Immature natural killer cell (primary cell): ENCODE data around the gene ATP8B1. TPM values are rescaled to one million over a fixed set of nuclear protein-coding genes. Genes with fewer than 3 reads are reported as not detected.

ENCODE experiments used
- DNase-seq, 3 donors: peaks; one replicate each; pipeline ENCODE4 v3.0.0; 2022; ENCODE audit warnings: mixed read lengths in 1 of 3
- H3K27ac Mint-ChIP-seq, 6 donors: one replicate each; pipeline ENCODE4 v1.8.0; 2020; ENCODE audit warnings: mixed read lengths in 6 of 6, mild to moderate bottlenecking in 5 of 6, inconsistent platforms in 4 of 6, moderate library complexity in 3 of 6
- H3K27me3 Mint-ChIP-seq, 3 donors: one replicate each; pipeline ENCODE4 v1.8.0; 2020 to 2021; ENCODE audit warnings: low read depth in 3 of 3, mild to moderate bottlenecking in 3 of 3, mixed read lengths in 3 of 3, moderate library complexity in 3 of 3, inconsistent platforms in 1 of 3
- H3K36me3 Mint-ChIP-seq, 3 donors: one replicate each; pipeline ENCODE4 v1.8.0; 2020; ENCODE audit warnings: mixed read lengths in 3 of 3, inconsistent platforms in 2 of 3, mild to moderate bottlenecking in 2 of 3
- H3K4me1 Mint-ChIP-seq, 2 donors: one replicate each; pipeline ENCODE4 v1.8.0; 2020; ENCODE audit warnings: inconsistent platforms in 2 of 2, mild to moderate bottlenecking in 2 of 2, mixed read lengths in 2 of 2, moderate library complexity in 1 of 2
- H3K4me3 Mint-ChIP-seq, 5 donors: one replicate each; pipeline ENCODE4 v1.8.0; 2020; ENCODE audit warnings: mild to moderate bottlenecking in 5 of 5, mixed read lengths in 5 of 5, inconsistent platforms in 3 of 5, moderate library complexity in 3 of 5
- H3K9me3 Mint-ChIP-seq, 6 donors: one replicate each; pipeline ENCODE4 v1.8.0; 2020; ENCODE audit warnings: mild to moderate bottlenecking in 6 of 6, mixed read lengths in 6 of 6, inconsistent platforms in 4 of 6, moderate library complexity in 3 of 6
- polyA plus RNA-seq, 3 donors: library from polyadenylated mRNA; unstranded; fragments of 300-500 nt; fragmentation: Illumina TruSeq; gene quantifications; one replicate each; pipeline ENCODE4 v1.2.3, GENCODE V29; 2021

ATP8B1 gene
- polyA plus RNA-seq, 3 donors from 2014 or later = 0.55 TPM; not detected in 2

- H3K27me3 Mint-ChIP-seq = no peaks in the 10 kb centered on the region
- peaks cover 7 to 12% (median 10%) of the 10 kb centered on the region in 3 donors for H3K36me3 Mint-ChIP-seq
- H3K9me3 Mint-ChIP-seq = no peaks in the 10 kb centered on the region
- no peak overlapping the region for H3K4me3 Mint-ChIP-seq
- DNase-seq = no peak
- H3K27ac Mint-ChIP-seq = no peak overlapping the region
- peaks cover 6 to 17% of the 10 kb centered on the region in 2 donors for H3K4me1 Mint-ChIP-seq
Measured at GRCh38 chr18:57782049-57782448, 21.1 kb downstream of the ATP8B1 start.

- no peaks in the 10 kb centered on the region for H3K9me3 Mint-ChIP-seq
- no peaks in the 10 kb centered on the region for H3K27me3 Mint-ChIP-seq
- H3K27ac Mint-ChIP-seq = no peak overlapping the region
- DNase-seq = no peak
- peaks cover 7 to 10% (median 8%) of the 10 kb centered on the region in 3 donors for H3K36me3 Mint-ChIP-seq
- H3K4me1 Mint-ChIP-seq = peaks cover 17 to 29% of the 10 kb centered on the region in 2 donors
- no peak overlapping the region for H3K4me3 Mint-ChIP-seq
Measured at GRCh38 chr18:57780706-57781347, 22.3 kb downstream of the ATP8B1 start.

- no peak overlapping the region for H3K27ac Mint-ChIP-seq
- H3K36me3 Mint-ChIP-seq = peaks cover 7 to 10% (median 8%) of the 10 kb centered on the region in 3 donors
- no peaks in the 10 kb centered on the region for H3K27me3 Mint-ChIP-seq
- H3K9me3 Mint-ChIP-seq = no peaks in the 10 kb centered on the region
- H3K4me3 Mint-ChIP-seq = no peak overlapping the region
- H3K4me1 Mint-ChIP-seq = peaks cover 18 to 33% of the 10 kb centered on the region in 2 donors
- no peak for DNase-seq
Measured at GRCh38 chr18:57780318-57780705, 22.8 kb downstream of the ATP8B1 start.

GRCh38 chr18:57776767-57777166 is 26.3 kb downstream of the ATP8B1 start:
- H3K4me3 Mint-ChIP-seq = no peak overlapping the region
- H3K4me1 Mint-ChIP-seq = peaks cover 22 to 40% of the 10 kb centered on the region in 2 donors
- H3K27ac Mint-ChIP-seq = peak overlapping the region in 1 of 6 donors; percentile 21
- no peaks in the 10 kb centered on the region for H3K9me3 Mint-ChIP-seq
- DNase-seq = no peak
- peaks cover 0 to 7% (median 0%) of the 10 kb centered on the region in 3 donors for H3K36me3 Mint-ChIP-seq
- H3K27me3 Mint-ChIP-seq = peaks cover 0 to 4% (median 0%) of the 10 kb centered on the region in 3 donors

- Mint-ChIP-seq H3K4me1 (peaks cover 22 to 40% of the 10 kb centered on the region in 2 donors), H3K4me3 (peak overlapping the region in 4 of 5 donors; percentile 1 to 33 (median 8)), H3K9me3 (no peaks in the 10 kb centered on the region), H3K27ac (peak overlapping the region in 3 of 6 donors; percentile 21 to 58 (median 46)), H3K27me3 (peaks cover 0 to 4% (median 0%) of the 10 kb centered on the region in 3 donors), H3K36me3 (peaks cover 0 to 4% (median 0%) of the 10 kb centered on the region in 3 donors)
- DNase-seq = peak in 1 of 3 donors; percentile 9
Measured at GRCh38 chr18:57776354-57776753, 26.8 kb downstream of the ATP8B1 start.

GRCh38 chr18:57775937-57776336 is 27.2 kb downstream of the ATP8B1 start:
- H3K27ac Mint-ChIP-seq = peak overlapping the region in 3 of 6 donors; percentile 21 to 58 (median 46)
- peaks cover 0 to 4% (median 0%) of the 10 kb centered on the region in 3 donors for H3K36me3 Mint-ChIP-seq
- no peak for DNase-seq

GRCh38 chr18:57772387-57772799 is 30.7 kb downstream of the ATP8B1 start:
- no peak overlapping the region for H3K4me3 Mint-ChIP-seq
- H3K4me1 Mint-ChIP-seq = peaks cover 17 to 26% of the 10 kb centered on the region in 2 donors
- no peaks in the 10 kb centered on the region for H3K9me3 Mint-ChIP-seq
- H3K27me3 Mint-ChIP-seq = peaks cover 0 to 4% (median 0%) of the 10 kb centered on the region in 3 donors
- no peak for DNase-seq
- H3K27ac Mint-ChIP-seq = peak overlapping the region in 1 of 6 donors; percentile 36
- H3K36me3 Mint-ChIP-seq = no peaks in the 10 kb centered on the region

More at GRCh38 chr18:57775937-57776336, 27.2 kb downstream of the ATP8B1 start:
- no peaks in the 10 kb centered on the region for H3K9me3 Mint-ChIP-seq
- peaks cover 22 to 37% of the 10 kb centered on the region in 2 donors for H3K4me1 Mint-ChIP-seq
- peaks cover 0 to 4% (median 0%) of the 10 kb centered on the region in 3 donors for H3K27me3 Mint-ChIP-seq
- H3K4me3 Mint-ChIP-seq = peak overlapping the region in 3 of 5 donors; percentile 4 to 33 (median 12)

GRCh38 chr18:57771626-57772025 is 31.5 kb downstream of the ATP8B1 start:
- Mint-ChIP-seq H3K27me3 (peaks cover 0 to 4% (median 0%) of the 10 kb centered on the region in 3 donors), H3K4me3 (no peak overlapping the region), H3K36me3 (peaks cover 0 to 3% (median 0%) of the 10 kb centered on the region in 3 donors), H3K27ac (no peak overlapping the region), H3K4me1 (peaks cover 14 to 18% of the 10 kb centered on the region in 2 donors), H3K9me3 (no peaks in the 10 kb centered on the region)
- no peak for DNase-seq

GRCh38 chr18:57771193-57771592 is 31.9 kb downstream of the ATP8B1 start:
- no peaks in the 10 kb centered on the region for H3K9me3 Mint-ChIP-seq
- DNase-seq = no peak
- H3K4me1 Mint-ChIP-seq = peaks cover 9 to 14% of the 10 kb centered on the region in 2 donors
- no peak overlapping the region for H3K4me3 Mint-ChIP-seq
- H3K36me3 Mint-ChIP-seq = peaks cover 0 to 3% (median 0%) of the 10 kb centered on the region in 3 donors
- H3K27ac Mint-ChIP-seq = no peak overlapping the region
- peaks cover 0 to 4% (median 0%) of the 10 kb centered on the region in 3 donors for H3K27me3 Mint-ChIP-seq

GRCh38 chr18:57768537-57769326 is 34.4 kb downstream of the ATP8B1 start:
- Mint-ChIP-seq H3K4me3 (no peak overlapping the region), H3K36me3 (peaks cover 0 to 3% (median 0%) of the 10 kb centered on the region in 3 donors), H3K4me1 (no peaks in the 10 kb centered on the region), H3K9me3 (no peaks in the 10 kb centered on the region), H3K27ac (no peak overlapping the region), H3K27me3 (peaks cover 0 to 5% (median 0%) of the 10 kb centered on the region in 3 donors)
- DNase-seq = no peak

- H3K9me3 Mint-ChIP-seq = no peaks in the 10 kb centered on the region
- no peaks in the 10 kb centered on the region for H3K4me1 Mint-ChIP-seq
- peaks cover 0 to 4% (median 0%) of the 10 kb centered on the region in 3 donors for H3K27me3 Mint-ChIP-seq
Measured at GRCh38 chr18:57767259-57768050, 35.7 kb downstream of the ATP8B1 start.

GRCh38 chr18:57764995-57765394 is 38.1 kb downstream of the ATP8B1 start:
- H3K27me3 Mint-ChIP-seq = peaks cover 0 to 3% (median 0%) of the 10 kb centered on the region in 3 donors
- no peaks in the 10 kb centered on the region for H3K4me1 Mint-ChIP-seq
- no peak for DNase-seq
- H3K36me3 Mint-ChIP-seq = peaks cover 0 to 3% (median 0%) of the 10 kb centered on the region in 3 donors
- H3K9me3 Mint-ChIP-seq = no peaks in the 10 kb centered on the region
- no peak overlapping the region for H3K4me3 Mint-ChIP-seq
- no peak overlapping the region for H3K27ac Mint-ChIP-seq

More at GRCh38 chr18:57767259-57768050, 35.7 kb downstream of the ATP8B1 start:
- Mint-ChIP-seq H3K36me3 (peaks cover 0 to 3% (median 0%) of the 10 kb centered on the region in 3 donors), H3K27ac (no peak overlapping the region), H3K4me3 (no peak overlapping the region)
- no peak for DNase-seq

- Mint-ChIP-seq H3K9me3 (no peaks in the 10 kb centered on the region), H3K4me3 (no peak overlapping the region), H3K36me3 (peaks cover 0 to 3% (median 0%) of the 10 kb centered on the region in 3 donors), H3K27ac (no peak overlapping the region), H3K27me3 (peaks cover 0 to 3% (median 0%) of the 10 kb centered on the region in 3 donors), H3K4me1 (no peaks in the 10 kb centered on the region)
- DNase-seq = no peak
Measured at GRCh38 chr18:57764087-57764486, 39.0 kb downstream of the ATP8B1 start.
